Measurements from ENCODE around the gene CYSTM1. TPM values are rescaled to one million over a fixed set of nuclear protein-coding genes. Genes with fewer than 3 reads are reported as not detected.
A peak's percentile ranks its signal among the peaks of the same experiment; 100 is the strongest.

Gene CYSTM1
- total RNA-seq, 1 donor from 2014 or later, result 3.1 TPM

- Histone ChIP-seq H3K4me1 (ENCODE audit: control insufficient read depth in 3 of 3, insufficient read depth in 3 of 3, low read length in 3 of 3) (peaks cover 4 to 11% (median 9%) of the 10 kb centered on the region in 3 donors), H3K4me3 (ENCODE audit: low read length in 3 of 3) (no peak overlapping the region), H3K27ac (ENCODE audit: low read depth, low read length) (no peak overlapping the region), H3K9me3 (ENCODE audit: control insufficient read depth in 3 of 3, low read length in 3 of 3) (no peaks in the 10 kb centered on the region), H3K36me3 (ENCODE audit: control insufficient read depth in 3 of 3, insufficient read depth in 3 of 3, low read length in 3 of 3) (no peaks in the 10 kb centered on the region), H3K27me3 (ENCODE audit: control insufficient read depth in 3 of 3, insufficient read depth in 3 of 3, low read length in 3 of 3) (no peaks in the 10 kb centered on the region), H3K9ac (ENCODE audit: low read depth in 1 of 3, low read length in 3 of 3) (no peak overlapping the region)
These were observed 15.7 kb upstream of the CYSTM1 start for GRCh38 chr5:140159014-140159927.

GRCh38 chr5:140162275-140162674, 12.7 kb upstream of the CYSTM1 start:
- Histone ChIP-seq H3K36me3 (ENCODE audit: control insufficient read depth in 3 of 3, insufficient read depth in 3 of 3, low read length in 3 of 3) (no peaks in the 10 kb centered on the region), H3K27ac (ENCODE audit: low read depth, low read length) (no peak overlapping the region), H3K9ac (ENCODE audit: low read depth in 1 of 3, low read length in 3 of 3) (no peak overlapping the region), H3K4me1 (ENCODE audit: control insufficient read depth in 3 of 3, insufficient read depth in 3 of 3, low read length in 3 of 3) (peaks cover 4 to 12% (median 5%) of the 10 kb centered on the region in 3 donors), H3K9me3 (ENCODE audit: control insufficient read depth in 3 of 3, low read length in 3 of 3) (no peaks in the 10 kb centered on the region), H3K27me3 (ENCODE audit: control insufficient read depth in 3 of 3, insufficient read depth in 3 of 3, low read length in 3 of 3) (no peaks in the 10 kb centered on the region), H3K4me3 (ENCODE audit: low read length in 3 of 3) (no peak overlapping the region)

GRCh38 chr5:140162781-140163180, 12.2 kb upstream of the CYSTM1 start:
- no peak overlapping the region for H3K4me3 ChIP-seq (ENCODE audit: low read length in 3 of 3)
- no peaks in the 10 kb centered on the region for H3K9me3 ChIP-seq (ENCODE audit: control insufficient read depth in 3 of 3, low read length in 3 of 3)
- no peaks in the 10 kb centered on the region for H3K36me3 ChIP-seq (ENCODE audit: control insufficient read depth in 3 of 3, insufficient read depth in 3 of 3, low read length in 3 of 3)
- H3K4me1 ChIP-seq (ENCODE audit: control insufficient read depth in 3 of 3, insufficient read depth in 3 of 3, low read length in 3 of 3), result peaks cover 0 to 9% (median 5%) of the 10 kb centered on the region in 3 donors
- H3K27ac ChIP-seq (ENCODE audit: low read depth, low read length), result no peak overlapping the region
- H3K27me3 ChIP-seq (ENCODE audit: control insufficient read depth in 3 of 3, insufficient read depth in 3 of 3, low read length in 3 of 3), result no peaks in the 10 kb centered on the region
- H3K9ac ChIP-seq (ENCODE audit: low read depth in 1 of 3, low read length in 3 of 3), result no peak overlapping the region

- Histone ChIP-seq H3K27ac (ENCODE audit: low read depth, low read length) (no peak overlapping the region), H3K4me1 (ENCODE audit: control insufficient read depth in 3 of 3, insufficient read depth in 3 of 3, low read length in 3 of 3) (peaks cover 0 to 9% (median 5%) of the 10 kb centered on the region in 3 donors), H3K4me3 (ENCODE audit: low read length in 3 of 3) (no peak overlapping the region), H3K9me3 (ENCODE audit: control insufficient read depth in 3 of 3, low read length in 3 of 3) (no peaks in the 10 kb centered on the region), H3K27me3 (ENCODE audit: control insufficient read depth in 3 of 3, insufficient read depth in 3 of 3, low read length in 3 of 3) (no peaks in the 10 kb centered on the region), H3K9ac (ENCODE audit: low read depth in 1 of 3, low read length in 3 of 3) (no peak overlapping the region), H3K36me3 (ENCODE audit: control insufficient read depth in 3 of 3, insufficient read depth in 3 of 3, low read length in 3 of 3) (no peaks in the 10 kb centered on the region)
These were observed 9.7 kb upstream of the CYSTM1 start for GRCh38 chr5:140165101-140165922.

- Histone ChIP-seq H3K9ac (ENCODE audit: low read depth in 1 of 3, low read length in 3 of 3) (no peak overlapping the region), H3K9me3 (ENCODE audit: control insufficient read depth in 3 of 3, low read length in 3 of 3) (no peaks in the 10 kb centered on the region), H3K27me3 (ENCODE audit: control insufficient read depth in 3 of 3, insufficient read depth in 3 of 3, low read length in 3 of 3) (no peaks in the 10 kb centered on the region), H3K4me3 (ENCODE audit: low read length in 3 of 3) (no peak overlapping the region), H3K27ac (ENCODE audit: low read depth, low read length) (no peak overlapping the region), H3K36me3 (ENCODE audit: control insufficient read depth in 3 of 3, insufficient read depth in 3 of 3, low read length in 3 of 3) (no peaks in the 10 kb centered on the region), H3K4me1 (ENCODE audit: control insufficient read depth in 3 of 3, insufficient read depth in 3 of 3, low read length in 3 of 3) (peaks cover 0 to 9% (median 5%) of the 10 kb centered on the region in 3 donors)
These were observed 9.1 kb upstream of the CYSTM1 start for GRCh38 chr5:140165923-140166270.

- Histone ChIP-seq H3K27me3 (ENCODE audit: control insufficient read depth in 3 of 3, insufficient read depth in 3 of 3, low read length in 3 of 3) (no peaks in the 10 kb centered on the region), H3K36me3 (ENCODE audit: control insufficient read depth in 3 of 3, insufficient read depth in 3 of 3, low read length in 3 of 3) (no peaks in the 10 kb centered on the region), H3K4me3 (ENCODE audit: low read length in 3 of 3) (no peak overlapping the region), H3K27ac (ENCODE audit: low read depth, low read length) (no peak overlapping the region), H3K9ac (ENCODE audit: low read depth in 1 of 3, low read length in 3 of 3) (no peak overlapping the region), H3K9me3 (ENCODE audit: control insufficient read depth in 3 of 3, low read length in 3 of 3) (no peaks in the 10 kb centered on the region), H3K4me1 (ENCODE audit: control insufficient read depth in 3 of 3, insufficient read depth in 3 of 3, low read length in 3 of 3) (peaks cover 0 to 9% (median 5%) of the 10 kb centered on the region in 3 donors)
These were observed 8.1 kb upstream of the CYSTM1 start for GRCh38 chr5:140166911-140167310.

GRCh38 chr5:140168371-140168770, 6.6 kb upstream of the CYSTM1 start:
- Histone ChIP-seq H3K27ac (ENCODE audit: low read depth, low read length) (no peak overlapping the region), H3K9ac (ENCODE audit: low read depth in 1 of 3, low read length in 3 of 3) (no peak overlapping the region), H3K27me3 (ENCODE audit: control insufficient read depth in 3 of 3, insufficient read depth in 3 of 3, low read length in 3 of 3) (no peaks in the 10 kb centered on the region), H3K36me3 (ENCODE audit: control insufficient read depth in 3 of 3, insufficient read depth in 3 of 3, low read length in 3 of 3) (no peaks in the 10 kb centered on the region), H3K9me3 (ENCODE audit: control insufficient read depth in 3 of 3, low read length in 3 of 3) (no peaks in the 10 kb centered on the region), H3K4me1 (ENCODE audit: control insufficient read depth in 3 of 3, insufficient read depth in 3 of 3, low read length in 3 of 3) (peaks cover 0 to 9% (median 5%) of the 10 kb centered on the region in 3 donors), H3K4me3 (ENCODE audit: low read length in 3 of 3) (no peak overlapping the region)

- Histone ChIP-seq H3K27me3 (ENCODE audit: control insufficient read depth in 3 of 3, insufficient read depth in 3 of 3, low read length in 3 of 3) (no peaks in the 10 kb centered on the region), H3K36me3 (ENCODE audit: control insufficient read depth in 3 of 3, insufficient read depth in 3 of 3, low read length in 3 of 3) (no peaks in the 10 kb centered on the region), H3K4me3 (ENCODE audit: low read length in 3 of 3) (no peak overlapping the region), H3K4me1 (ENCODE audit: control insufficient read depth in 3 of 3, insufficient read depth in 3 of 3, low read length in 3 of 3) (peaks cover under 1 to 9% (median 6%) of the 10 kb centered on the region in 3 donors), H3K9ac (ENCODE audit: low read depth in 1 of 3, low read length in 3 of 3) (no peak overlapping the region), H3K9me3 (ENCODE audit: control insufficient read depth in 3 of 3, low read length in 3 of 3) (no peaks in the 10 kb centered on the region), H3K27ac (ENCODE audit: low read depth, low read length) (no peak overlapping the region)
These were observed 5.6 kb upstream of the CYSTM1 start for GRCh38 chr5:140169410-140169809.

- Histone ChIP-seq H3K36me3 (ENCODE audit: control insufficient read depth in 3 of 3, insufficient read depth in 3 of 3, low read length in 3 of 3) (peaks cover 0 to 2% (median 0%) of the 10 kb centered on the region in 3 donors), H3K27me3 (ENCODE audit: control insufficient read depth in 3 of 3, insufficient read depth in 3 of 3, low read length in 3 of 3) (no peaks in the 10 kb centered on the region), H3K9me3 (ENCODE audit: control insufficient read depth in 3 of 3, low read length in 3 of 3) (no peaks in the 10 kb centered on the region), H3K4me1 (ENCODE audit: control insufficient read depth in 3 of 3, insufficient read depth in 3 of 3, low read length in 3 of 3) (peaks cover 11 to 18% (median 12%) of the 10 kb centered on the region in 3 donors), H3K9ac (ENCODE audit: low read depth in 1 of 3, low read length in 3 of 3) (no peak overlapping the region), H3K4me3 (ENCODE audit: low read length in 3 of 3) (no peak overlapping the region), H3K27ac (ENCODE audit: low read depth, low read length) (no peak overlapping the region)
These were observed 2.5 kb upstream of the CYSTM1 start for GRCh38 chr5:140172483-140172882.

GRCh38 chr5:140174014-140174413, 974 bp upstream of the CYSTM1 start:
- Histone ChIP-seq H3K4me1 (ENCODE audit: control insufficient read depth in 3 of 3, insufficient read depth in 3 of 3, low read length in 3 of 3) (peaks cover 20 to 30% (median 23%) of the 10 kb centered on the region in 3 donors), H3K27ac (ENCODE audit: low read depth, low read length) (peak overlapping the region; percentile 100), H3K36me3 (ENCODE audit: control insufficient read depth in 3 of 3, insufficient read depth in 3 of 3, low read length in 3 of 3) (peaks cover 0 to 2% (median 0%) of the 10 kb centered on the region in 3 donors), H3K9me3 (ENCODE audit: control insufficient read depth in 3 of 3, low read length in 3 of 3) (no peaks in the 10 kb centered on the region), H3K4me3 (ENCODE audit: low read length in 3 of 3) (no peak overlapping the region), H3K9ac (ENCODE audit: low read depth in 1 of 3, low read length in 3 of 3) (no peak overlapping the region), H3K27me3 (ENCODE audit: control insufficient read depth in 3 of 3, insufficient read depth in 3 of 3, low read length in 3 of 3) (no peaks in the 10 kb centered on the region)

Data from skeletal muscle tissue (tissue), 4 donors.